K562 (cell line): Measurements from ENCODE around the gene MRPL54. TPM values are rescaled to one million over a fixed set of nuclear protein-coding genes. Genes with fewer than 3 reads are reported as not detected.

Experiments used
- ATAC-seq: fragments of 200-7000 bp; cut with Tn5 transposase; 3 replicates; pipeline ENCODE4 v1.9.1; 2020; ENCODE audit warnings: moderate library complexity
- BruUV-seq: library from RNA; stranded (reverse); fragments of 400-500 nt; replicated peaks from 2 replicates; lab custom pipeline; 2021; lab: Mats Ljungman, UMichigan
- CTCF ChIA-PET: fragments of 300-600 bp; formaldehyde crosslinking; extraction: SDS; loops from one replicate; lab custom pipeline; 2021; ENCODE audit warnings: low intra/inter-chr PET ratio; lab: Yijun Ruan, JAX
- POLR2A ChIA-PET: fragments of 300-600, 350-650 bp; sonication (Branson Sonifier 250); formaldehyde crosslinking; extraction: SDS; loops from one replicate; lab custom pipeline; 2021; ENCODE audit warnings: antibody characterized with exemption, inconsistent platforms; lab: Yijun Ruan, JAX
- DNase-seq, 4 experiments: peaks; one replicate each; pipeline versions ENCODE4 v3.0.0 to v3.0.0-alpha.2; 2011 to 2018; ENCODE audit warnings: low spot score in 3 of 4, mixed read lengths in 3 of 4; ENCODE audit errors: extremely low read depth in 1 of 4
- FAIRE-seq: peaks from 2 replicates; lab custom pipeline; 2011; peaks lifted over from hg19 to GRCh38; lab: Jason Lieb, UNC
- H2AFZ ChIP-seq: 2 replicates; pipeline ENCODE4 v1.6.0; 2011; ENCODE audit warnings: low read depth, low read length, control low read depth, inconsistent platforms
- H3K27ac ChIP-seq: fragments of 200-600 bp; 3 replicates; pipeline ENCODE4 v1.8.0; 2011; ENCODE audit warnings: low read depth, mild to moderate bottlenecking, control low read depth, inconsistent platforms, low read length, moderate library complexity, mixed read lengths; ENCODE audit errors: extremely low read depth
- H3K27me3 ChIP-seq, 2 experiments: fragments of 300-600 bp in 1 of 2; 2 replicates in 1 of 2; 3 replicates in 1 of 2; pipeline versions ENCODE4 v1.6.0 to v1.8.0; 2011; ENCODE audit warnings: inconsistent platforms in 2 of 2, low read length in 2 of 2, mild to moderate bottlenecking in 1 of 2, mixed read lengths in 1 of 2, moderate library complexity in 1 of 2; ENCODE audit not compliant: control insufficient read depth in 2 of 2, insufficient read depth in 2 of 2
- H3K36me3 ChIP-seq: fragments of 300-600 bp; 3 replicates; pipeline ENCODE4 v1.8.0; 2011; ENCODE audit warnings: mild to moderate bottlenecking, low read length, inconsistent platforms; ENCODE audit not compliant: control insufficient read depth, insufficient read depth
- H3K4me1 ChIP-seq, 2 experiments: fragments of 200-600 bp in 1 of 2; replicated peaks in 1 of 2; 2 replicates in 1 of 2; 3 replicates in 1 of 2; pipeline versions ENCODE4 v1.5.1 to v1.8.0; 2011; ENCODE audit warnings: inconsistent platforms in 2 of 2, low read length in 2 of 2, mild to moderate bottlenecking in 1 of 2, mixed read lengths in 1 of 2, moderate library complexity in 1 of 2; ENCODE audit not compliant: control insufficient read depth in 2 of 2, insufficient read depth in 2 of 2
- H3K4me2 ChIP-seq: 2 replicates; pipeline ENCODE4 v1.6.1; 2011; ENCODE audit warnings: low read length, control low read depth, inconsistent platforms, mixed read lengths; ENCODE audit not compliant: insufficient read depth
- H3K4me3 ChIP-seq: fragments of 200-600 bp; sonication (generic), shearing (Covaris generic); 2 replicates; pipeline ENCODE4 v1.5.1; 2016; ENCODE audit warnings: control low read depth, inconsistent platforms
- H3K79me2 ChIP-seq: fragments of 200-600 bp; 3 replicates; pipeline ENCODE4 v1.8.0; 2011; ENCODE audit warnings: low read length, inconsistent platforms; ENCODE audit not compliant: control insufficient read depth, insufficient read depth
- H3K9ac ChIP-seq, 2 experiments: 2 replicates each; pipeline versions ENCODE4 v1.6.0 to v1.6.1; 2011; ENCODE audit warnings: low read depth in 2 of 2, low read length in 2 of 2, control low read depth in 1 of 2, inconsistent platforms in 1 of 2, mild to moderate bottlenecking in 1 of 2, mixed read lengths in 1 of 2; ENCODE audit not compliant: insufficient read depth in 1 of 2
- H3K9me1 ChIP-seq: one replicate; pipeline ENCODE4 v1.6.0; 2011; ENCODE audit warnings: inconsistent platforms, mild to moderate bottlenecking, low read length, moderate library complexity; ENCODE audit not compliant: control insufficient read depth, insufficient read depth
- H3K9me3 ChIP-seq: replicated peaks from 2 replicates; pipeline ENCODE4 v1.5.1; 2011; ENCODE audit warnings: low read depth, low read length, inconsistent platforms; ENCODE audit not compliant: control insufficient read depth, insufficient read depth
- H4K20me1 ChIP-seq: replicated peaks from 2 replicates; pipeline ENCODE4 v1.6.1; 2011; ENCODE audit warnings: low read length, inconsistent platforms, mixed read lengths; ENCODE audit not compliant: control insufficient read depth, insufficient read depth
- PCBP1 ChIP-seq: fragments of 200-400 bp; formaldehyde crosslinking; IDR thresholded peaks from 2 replicates; pipeline ENCODE4 v1.6.1; 2018; ENCODE audit warnings: mild to moderate bottlenecking, low read depth, low read length; ENCODE audit not compliant: poor library complexity, severe bottlenecking
- ZBTB33 ChIP-seq: sonication (generic); formaldehyde crosslinking; IDR thresholded peaks from 2 replicates; pipeline ENCODE4 v1.8.1; 2023; ENCODE audit warnings: mild to moderate bottlenecking, missing genetic modification reagents
- WGBS: fragments of 100-300 bp; shearing (Covaris generic); methylation state at CpG from one replicate; pipeline ENCODE4 v1.1.6; 2016; ENCODE audit warnings: low coverage, mixed read lengths; ENCODE audit not compliant: insufficient coverage; ENCODE audit errors: missing lambda C conversion rate; 5-methylcytosine and 5-hydroxymethylcytosine counted together
- in situ Hi-C: fragments of 300-500 bp; cut with MboI; formaldehyde crosslinking; loops from 4 replicates; pipeline ENCODE4 v1.15.0; 2018; ENCODE audit warnings: inconsistent platforms, mixed read lengths
- intact Hi-C: fragments of 100-400 bp; cut with micrococcal nuclease; formaldehyde crosslinking; loops from 2 replicates; pipeline ENCODE4 v1.14.2; 2022
- polyA plus RNA-seq, 8 experiments: library from polyadenylated mRNA; depleted of rRNA in 4 of 8; stranded (reverse) in 5 of 8; unstranded in 3 of 8; fragments of >200 nt; fragmentation: Nextera tagmentation in 2 of 8; fragmentation: Illumina TruSeq in 1 of 8; extraction: Ambion mirVana in 2 of 8; extraction: Trizol in 1 of 8; gene quantifications; 2 replicates each; pipeline versions ENCODE4 v1.2.1 to v1.2.3, GENCODE V29; 2011 to 2014; ENCODE audit warnings: inconsistent platforms in 1 of 8, missing spikeins in 1 of 8
- total RNA-seq, 7 experiments: library from RNA; depleted of rRNA in 6 of 7; stranded (reverse); fragments of >200 nt in 6 of 7; fragmentation: Illumina TruSeq in 2 of 7; extraction: Trizol in 2 of 7; gene quantifications; 2 replicates each; pipeline versions ENCODE4 v1.2.1 to v1.2.3, GENCODE V29; 2011 to 2021; ENCODE audit warnings: low replicate concordance in 1 of 7
- TF ChIP-seq, protein P1 (sequence below): fragments of 250-450 bp; sonication (Bioruptor Pico); IDR thresholded peaks from 2 replicates; pipeline ENCODE4 v1.4.0; 2020; ENCODE audit warnings: mild to moderate bottlenecking, moderate library complexity

The MRPL54 gene
- total and polyA plus RNA-seq, 9 of the 15 experiments (the other 6 are each of a cell fraction or from before 2014, with no cell fraction given) = 3.5 to 120 (median 56.9) TPM

DNA sequence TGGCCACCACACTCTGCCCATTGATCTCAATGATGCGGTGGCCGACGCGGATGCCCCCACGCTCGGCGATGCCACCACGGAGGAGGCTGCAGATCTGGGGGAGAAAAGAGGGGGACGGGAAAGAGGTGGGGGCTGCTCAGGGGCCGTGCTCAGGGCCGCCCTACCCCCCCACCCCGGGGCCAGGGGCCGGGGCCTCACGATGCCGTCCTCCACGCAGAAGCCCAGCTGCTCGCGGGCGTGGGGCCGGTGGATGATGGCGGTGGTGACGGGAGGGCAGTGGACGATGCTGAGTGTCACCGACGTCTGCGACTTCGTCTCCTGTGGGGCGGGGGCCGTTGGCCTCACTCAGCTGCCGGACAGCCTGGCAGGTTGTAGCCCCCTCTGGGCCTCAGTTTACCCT is 11.2 kb upstream of the MRPL54 start:
- Histone ChIP-seq H3K36me3 (peaks cover 14% of the 10 kb centered on the region; the same call in 1 of the 3 replicates), H3K4me1 (peaks cover 0 to 23% of the 10 kb centered on the region in 2 experiments; a peak in 2 of 5 replicates), H4K20me1 (no peaks in the 10 kb centered on the region), H2AFZ (no peak overlapping the region), H3K9ac (no peak overlapping the region), H3K9me3 (no peaks in the 10 kb centered on the region), H3K27me3 (no peaks in the 10 kb centered on the region), H3K4me3 (no peak overlapping the region), H3K4me2 (no peak overlapping the region), H3K27ac (no peak overlapping the region), H3K9me1 (no peaks in the 10 kb centered on the region), H3K79me2 (no peaks in the 10 kb centered on the region)
- in situ Hi-C loops = no loop called here
- no peak for DNase-seq
- FAIRE-seq = no peak
- no TSS peak for BruUV-seq
- intact Hi-C loops = no loop called here
- ChIA-PET POLR2A (interaction anchor here (0.6 to 1.0 kb wide), 2 partner anchors 12 to 52 kb away, joined by 3 to 5 read pairs; partner anchors contain the start of gene MRPL54), CTCF (no interaction called here)
- 96% methylated on average over 10 of the region's 30 CpGs for WGBS
- ATAC-seq = no peak
- TF ChIP-seq, protein P1, sequence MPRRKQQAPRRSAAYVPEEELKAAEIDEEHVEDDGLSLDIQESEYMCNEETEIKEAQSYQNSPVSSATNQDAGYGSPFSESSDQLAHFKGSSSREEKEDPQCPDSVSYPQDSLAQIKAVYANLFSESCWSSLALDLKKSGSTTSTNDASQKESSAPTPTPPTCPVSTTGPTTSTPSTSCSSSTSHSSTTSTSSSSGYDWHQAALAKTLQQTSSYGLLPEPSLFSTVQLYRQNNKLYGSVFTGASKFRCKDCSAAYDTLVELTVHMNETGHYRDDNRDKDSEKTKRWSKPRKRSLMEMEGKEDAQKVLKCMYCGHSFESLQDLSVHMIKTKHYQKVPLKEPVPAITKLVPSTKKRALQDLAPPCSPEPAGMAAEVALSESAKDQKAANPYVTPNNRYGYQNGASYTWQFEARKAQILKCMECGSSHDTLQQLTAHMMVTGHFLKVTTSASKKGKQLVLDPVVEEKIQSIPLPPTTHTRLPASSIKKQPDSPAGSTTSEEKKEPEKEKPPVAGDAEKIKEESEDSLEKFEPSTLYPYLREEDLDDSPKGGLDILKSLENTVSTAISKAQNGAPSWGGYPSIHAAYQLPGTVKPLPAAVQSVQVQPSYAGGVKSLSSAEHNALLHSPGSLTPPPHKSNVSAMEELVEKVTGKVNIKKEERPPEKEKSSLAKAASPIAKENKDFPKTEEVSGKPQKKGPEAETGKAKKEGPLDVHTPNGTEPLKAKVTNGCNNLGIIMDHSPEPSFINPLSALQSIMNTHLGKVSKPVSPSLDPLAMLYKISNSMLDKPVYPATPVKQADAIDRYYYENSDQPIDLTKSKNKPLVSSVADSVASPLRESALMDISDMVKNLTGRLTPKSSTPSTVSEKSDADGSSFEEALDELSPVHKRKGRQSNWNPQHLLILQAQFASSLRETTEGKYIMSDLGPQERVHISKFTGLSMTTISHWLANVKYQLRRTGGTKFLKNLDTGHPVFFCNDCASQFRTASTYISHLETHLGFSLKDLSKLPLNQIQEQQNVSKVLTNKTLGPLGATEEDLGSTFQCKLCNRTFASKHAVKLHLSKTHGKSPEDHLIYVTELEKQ (CRISPR knock-in tag) = no peak
- peak; percentile 76 for TF ChIP-seq PCBP1
- peak; percentile 23; the same call in 1 of the 2 replicates for TF ChIP-seq ZBTB33
